ENCODE data around the gene FALEC.

The FALEC gene

GRCh38 chr1:150551784-150552127 lies 36.2 kb downstream of the FALEC start:
- no peak for TF ChIP-seq CTCF (IDR thresholded peaks at IDR 0.05; ENCODE audit: borderline replicate concordance, insufficient read depth, low read depth, low read length)
- H3K4me3 ChIP-seq (ENCODE audit: low read depth, low read length) = no peak overlapping the region

GRCh38 chr1:150552128-150552910 lies 36.8 kb downstream of the FALEC start:
- TF ChIP-seq CTCF (IDR thresholded peaks at IDR 0.05; ENCODE audit: borderline replicate concordance, insufficient read depth, low read depth, low read length) = no peak
- no peak overlapping the region for H3K4me3 ChIP-seq (ENCODE audit: low read depth, low read length)

DNA sequence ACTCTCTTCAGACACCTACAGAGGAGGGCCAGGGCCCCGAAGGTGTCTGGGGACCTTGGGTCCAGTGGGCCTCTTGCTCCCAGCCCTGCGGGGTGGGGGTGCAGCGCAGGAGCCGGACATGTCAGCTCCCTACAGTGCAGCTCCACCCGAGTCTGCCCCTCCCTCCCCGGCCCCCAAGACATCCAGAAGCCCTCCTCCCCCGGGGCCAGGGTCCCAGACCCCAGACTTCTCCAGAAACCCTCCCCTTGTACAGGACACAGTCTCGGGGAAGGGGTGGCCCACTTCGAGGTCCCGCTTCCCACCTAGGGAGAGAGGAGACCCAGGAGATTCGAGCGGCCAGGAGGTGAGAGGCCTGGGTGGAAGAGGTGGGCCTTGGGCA lies 37.3 kb downstream of the FALEC start:
- H3K4me3 ChIP-seq (ENCODE audit: low read depth, low read length) = no peak overlapping the region

DNA sequence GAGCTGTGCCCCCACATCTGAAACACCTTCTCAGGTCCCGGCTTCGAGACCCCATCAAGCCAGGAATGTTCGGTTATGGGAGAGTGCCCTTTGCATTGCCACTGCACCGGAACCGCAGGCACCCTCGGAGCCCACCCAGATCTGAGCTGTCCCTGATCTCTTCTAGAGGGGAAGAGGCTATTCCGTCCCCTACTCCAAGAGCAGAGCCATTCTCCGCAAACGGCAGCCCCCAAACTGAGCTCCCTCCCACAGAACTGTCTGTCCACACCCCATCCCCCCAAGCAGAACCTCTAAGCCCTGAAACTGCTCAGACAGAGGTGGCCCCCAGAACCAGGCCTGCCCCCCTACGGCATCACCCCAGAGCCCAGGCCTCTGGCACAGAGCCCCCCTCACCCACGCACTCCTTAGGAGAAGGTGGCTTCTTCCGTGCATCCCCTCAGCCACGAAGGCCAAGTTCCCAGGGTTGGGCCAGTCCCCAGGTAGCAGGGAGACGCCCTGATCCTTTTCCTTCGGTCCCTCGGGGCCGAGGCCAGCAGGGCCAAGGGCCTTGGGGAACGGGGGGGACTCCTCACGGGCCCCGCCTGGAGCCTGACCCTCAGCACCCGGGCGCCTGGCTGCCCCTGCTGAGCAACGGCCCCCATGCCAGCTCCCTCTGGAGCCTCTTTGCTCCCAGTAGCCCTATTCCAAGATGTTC lies 38.0 kb downstream of the FALEC start:
- no peak for TF ChIP-seq CTCF (IDR thresholded peaks at IDR 0.05; ENCODE audit: borderline replicate concordance, insufficient read depth, low read depth, low read length)
- H3K4me3 ChIP-seq (ENCODE audit: low read depth, low read length) = no peak overlapping the region

More for the DNA sequence above, 37.3 kb downstream of the FALEC start:
- TF ChIP-seq CTCF (IDR thresholded peaks at IDR 0.05; ENCODE audit: borderline replicate concordance, insufficient read depth, low read depth, low read length) = no peak

DNA sequence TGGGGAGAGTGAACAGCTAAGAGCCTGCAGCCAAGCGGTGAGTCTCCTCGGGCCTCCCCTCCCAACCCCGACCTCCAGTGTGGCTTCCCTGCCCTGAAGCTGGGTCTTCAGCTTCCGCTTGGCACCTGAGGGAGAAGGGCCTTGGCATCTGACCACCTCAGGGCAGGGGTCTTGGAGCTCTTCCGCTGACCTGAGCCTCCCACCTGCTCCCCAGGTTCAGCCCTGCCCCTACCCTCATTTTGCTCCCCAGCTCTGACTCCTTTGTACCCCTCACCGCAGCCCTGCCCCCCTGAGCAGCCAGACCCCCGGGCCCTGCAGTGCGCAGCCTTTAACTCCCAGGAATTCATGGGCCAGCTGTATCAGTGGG lies 38.5 kb downstream of the FALEC start:
- no peak overlapping the region for H3K4me3 ChIP-seq (ENCODE audit: low read depth, low read length)
- no peak for TF ChIP-seq CTCF (IDR thresholded peaks at IDR 0.05; ENCODE audit: borderline replicate concordance, insufficient read depth, low read depth, low read length)

DNA sequence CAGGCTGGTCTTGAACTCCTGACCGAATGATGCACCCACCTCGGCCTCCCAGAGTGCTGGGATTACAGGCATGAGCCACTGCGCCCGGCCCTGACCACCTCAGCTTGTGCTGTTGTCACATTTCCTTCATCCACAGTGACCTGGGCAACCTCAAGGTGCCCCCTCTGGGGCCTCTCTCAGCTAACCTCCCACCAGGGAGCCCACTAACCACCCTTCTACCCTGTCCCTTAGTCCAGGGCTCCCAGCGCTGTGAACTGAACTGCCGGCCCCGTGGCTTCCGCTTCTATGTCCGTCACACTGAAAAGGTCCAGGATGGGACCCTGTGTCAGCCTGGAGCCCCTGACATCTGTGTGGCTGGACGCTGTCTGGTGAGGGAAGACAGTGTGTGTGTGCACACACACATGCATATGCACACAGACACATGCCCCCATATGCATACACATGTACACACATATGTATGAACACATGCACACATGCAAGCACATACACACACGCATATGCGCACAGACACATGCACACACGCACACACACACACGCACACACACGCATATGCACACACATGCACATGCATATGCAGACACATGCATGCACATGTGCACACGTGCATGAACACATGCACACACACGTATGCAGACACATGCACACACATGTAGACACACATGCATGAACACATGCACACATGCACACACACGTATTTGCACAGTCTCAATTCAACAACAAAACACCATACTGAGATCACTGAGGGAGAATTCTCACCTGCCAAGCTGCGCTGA lies 39.8 kb downstream of the FALEC start:
- H3K4me3 ChIP-seq (ENCODE audit: low read depth, low read length) = no peak overlapping the region
- TF ChIP-seq CTCF (IDR thresholded peaks at IDR 0.05; ENCODE audit: borderline replicate concordance, insufficient read depth, low read depth, low read length) = no peak
